Ishikawa (cell line): Measurements from ENCODE around the gene CISTR.

Source experiments
- CEBPB ChIP-seq: IDR thresholded peaks from 2 replicates; pipeline ENCODE4 v1.6.1; 2012
- CREB1 ChIP-seq: IDR thresholded peaks from 2 replicates; pipeline ENCODE4 v1.6.1; 2012; ENCODE audit warnings: low read depth
- EGR1 ChIP-seq: IDR thresholded peaks from 2 replicates; pipeline ENCODE4 v1.6.1; 2012
- EP300 ChIP-seq: IDR thresholded peaks from 2 replicates; pipeline ENCODE4 v1.6.1; 2012; ENCODE audit warnings: borderline replicate concordance
- FOXM1 ChIP-seq: IDR thresholded peaks from 2 replicates; pipeline ENCODE4 v1.6.1; 2012; ENCODE audit warnings: low read depth, borderline replicate concordance
- NFIC ChIP-seq: IDR thresholded peaks from 2 replicates; pipeline ENCODE4 v1.6.1; 2012
- RAD21 ChIP-seq: IDR thresholded peaks from 2 replicates; pipeline ENCODE4 v1.6.1; 2012; ENCODE audit warnings: low read depth
- REST ChIP-seq: IDR thresholded peaks from 2 replicates; pipeline ENCODE4 v1.6.1; 2012; ENCODE audit warnings: low read depth, mild to moderate bottlenecking
- TAF1 ChIP-seq: IDR thresholded peaks from 2 replicates; pipeline ENCODE4 v1.6.1; 2012; ENCODE audit warnings: low read depth, mild to moderate bottlenecking
- TCF12 ChIP-seq: IDR thresholded peaks from 2 replicates; pipeline ENCODE4 v1.6.1; 2012; ENCODE audit warnings: low read depth
- TEAD4 ChIP-seq: IDR thresholded peaks from 2 replicates; pipeline ENCODE4 v1.6.1; 2012
- USF1 ChIP-seq: IDR thresholded peaks from 2 replicates; pipeline ENCODE4 v1.6.1; 2012
- YY1 ChIP-seq: IDR thresholded peaks from 2 replicates; pipeline ENCODE4 v1.6.1; 2012; ENCODE audit warnings: low read depth
- ZBTB7A ChIP-seq: IDR thresholded peaks from 2 replicates; pipeline ENCODE4 v1.6.1; 2012; ENCODE audit warnings: low read depth
- TF ChIP-seq, protein P1 (sequence below): IDR thresholded peaks from 2 replicates; pipeline ENCODE4 v1.6.1; 2012

Gene CISTR

DNA sequence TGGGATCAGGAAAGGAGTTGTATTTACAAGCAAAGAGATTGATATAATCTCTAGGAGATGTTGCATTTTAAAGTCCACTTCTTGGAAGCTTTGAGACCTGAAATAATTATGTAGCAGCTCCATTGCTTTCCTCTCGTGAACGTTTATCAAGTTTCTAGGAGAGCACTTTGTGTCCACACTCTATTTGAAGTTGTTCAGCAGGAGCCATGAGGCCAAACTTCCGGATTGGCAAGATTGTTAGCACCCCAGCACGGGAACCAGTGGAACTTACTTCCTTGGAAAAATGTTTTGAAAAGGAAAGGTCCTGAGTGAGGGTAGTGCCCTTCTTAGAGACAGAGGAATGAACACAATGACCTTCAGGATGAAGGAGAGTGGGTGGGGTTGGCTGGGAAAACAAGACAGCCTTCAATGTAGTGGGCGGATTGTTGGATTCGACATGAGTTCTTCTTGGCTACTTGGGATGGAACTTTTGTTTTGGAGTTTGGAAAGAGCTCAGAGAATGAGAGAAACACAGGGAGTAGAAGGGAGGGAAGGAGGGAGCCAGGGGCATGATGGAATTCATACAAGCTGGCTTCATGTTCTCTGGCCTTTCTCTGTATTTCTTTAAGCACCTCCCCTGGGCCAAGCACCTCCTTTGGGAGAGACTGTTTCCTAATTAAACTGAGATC is 23.8 kb upstream of the CISTR start:
- TF ChIP-seq TEAD4 (no peak), EP300 (no peak), YY1 (no peak), FOXM1 (no peak), ZBTB7A (no peak), RAD21 (no peak), CEBPB (no peak), TCF12 (no peak), CREB1 (no peak), NFIC (no peak), EGR1 (no peak)

GRCh38 chr12:53770281-53770680 is 18.5 kb upstream of the CISTR start:
- TF ChIP-seq RAD21 (no peak), EGR1 (no peak), YY1 (no peak), TAF1 (no peak), TEAD4 (no peak), CREB1 (no peak), ZBTB7A (no peak), NFIC (no peak), REST (no peak), USF1 (no peak), FOXM1 (no peak), TCF12 (no peak), CEBPB (no peak), EP300 (no peak)
- TF ChIP-seq, protein P1, sequence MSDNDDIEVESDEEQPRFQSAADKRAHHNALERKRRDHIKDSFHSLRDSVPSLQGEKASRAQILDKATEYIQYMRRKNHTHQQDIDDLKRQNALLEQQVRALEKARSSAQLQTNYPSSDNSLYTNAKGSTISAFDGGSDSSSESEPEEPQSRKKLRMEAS = no peak

- TF ChIP-seq CEBPB (no peak), USF1 (no peak)
Observed at GRCh38 chr12:53768976-53769375, 17.2 kb upstream of the CISTR start.

DNA sequence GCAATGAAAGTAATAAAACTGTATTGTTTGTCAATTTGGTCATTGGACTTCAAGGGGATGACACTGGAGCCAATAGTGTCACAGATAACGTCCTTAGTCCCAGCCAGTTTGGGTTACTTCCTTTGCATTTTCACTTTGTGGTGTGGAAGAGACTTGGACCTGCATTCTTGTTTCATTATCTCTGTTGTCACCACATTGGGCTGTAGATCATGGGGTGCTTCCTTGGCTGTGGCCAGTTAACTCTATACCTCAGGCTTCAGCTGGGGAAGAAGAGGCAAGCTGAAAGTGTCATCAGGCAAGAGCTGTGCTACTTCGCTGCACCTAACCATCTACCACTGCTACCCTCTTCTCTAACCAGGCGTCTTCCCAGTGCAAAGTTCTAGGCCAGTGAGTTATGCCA is 15.1 kb upstream of the CISTR start:
- no peak for TF ChIP-seq ZBTB7A
- TF ChIP-seq USF1 = no peak
- TF ChIP-seq EGR1 = no peak
- TF ChIP-seq TEAD4 = no peak
- no peak for TF ChIP-seq CREB1
- no peak for TF ChIP-seq TCF12
- TF ChIP-seq NFIC = no peak
- TF ChIP-seq REST = no peak
- TF ChIP-seq RAD21 = no peak

DNA sequence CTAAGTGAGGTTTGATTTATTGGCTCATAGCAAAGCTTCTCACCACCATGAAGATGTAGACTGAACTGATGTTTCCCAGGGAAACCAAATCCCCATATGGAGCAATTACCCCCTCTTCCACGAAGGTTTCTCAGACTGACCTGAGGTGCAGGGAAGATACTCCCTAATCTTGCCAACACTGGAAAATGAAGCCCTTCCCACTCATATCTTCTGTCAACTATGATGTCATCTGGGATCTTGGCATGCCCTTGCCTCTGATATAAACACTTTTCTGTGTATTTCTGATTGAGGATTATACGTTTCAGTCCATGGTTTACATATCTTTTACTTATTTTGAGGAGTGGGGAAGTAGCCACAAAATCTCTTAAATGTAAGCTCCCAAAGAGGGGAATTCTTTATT is 14.1 kb upstream of the CISTR start:
- TF ChIP-seq CREB1 = no peak
- TF ChIP-seq, protein P1 = no peak
- no peak for TF ChIP-seq TEAD4

- no peak for TF ChIP-seq ZBTB7A
- no peak for TF ChIP-seq EGR1
- TF ChIP-seq FOXM1 = no peak
- TF ChIP-seq CREB1 = no peak
- no peak for TF ChIP-seq USF1
- no peak for TF ChIP-seq YY1
- no peak for TF ChIP-seq RAD21
- TF ChIP-seq TCF12 = no peak
- no peak for TF ChIP-seq TAF1
- TF ChIP-seq TEAD4 = no peak
- TF ChIP-seq EP300 = no peak
- no peak for TF ChIP-seq NFIC
Observed at GRCh38 chr12:53764615-53765014, 12.8 kb upstream of the CISTR start.
